Caco-2 (cell line): Measurements from ENCODE around the gene PLEKHA5. TPM values are rescaled to one million over a fixed set of nuclear protein-coding genes. Genes with fewer than 3 reads are reported as not detected.
"Not testable (repeated sequence)": the region's sequence is repeated elsewhere in the genome, so short reads cannot be mapped to it uniquely, and the experiment has no call there.

ENCODE experiments used
- BruUV-seq: library from RNA; stranded (reverse); fragments of 400-500 nt; replicated peaks from 2 replicates; lab custom pipeline; 2021; lab: Mats Ljungman, UMichigan
- CTCF ChIA-PET: fragments of 300-600 bp; sonication (Branson Sonifier 250); formaldehyde crosslinking; loops from one replicate; lab custom pipeline; 2022; ENCODE audit warnings: antibody characterized with exemption; lab: Charles Lee
- POLR2A ChIA-PET: fragments of 300-600 bp; sonication (Branson Sonifier 250); formaldehyde crosslinking; loops from one replicate; lab custom pipeline; 2022; ENCODE audit warnings: antibody characterized with exemption; lab: Charles Lee
- DNase-seq, 2 experiments: peaks; one replicate each; pipeline versions ENCODE4 v3.0.0 to v3.0.0-alpha.2; 2020 to 2022
- H3K27me3 ChIP-seq: replicated peaks from 2 replicates; pipeline ENCODE4 v1.6.0; 2011; ENCODE audit warnings: low read length; ENCODE audit not compliant: control insufficient read depth, insufficient read depth
- H3K36me3 ChIP-seq: 2 replicates; pipeline ENCODE4 v1.5.1; 2011; ENCODE audit warnings: low read length; ENCODE audit not compliant: control insufficient read depth, insufficient read depth
- H3K4me1 ChIP-seq: fragments of 250-450 bp; sonication (Bioruptor Pico); 2 replicates; pipeline ENCODE4 v1.5.1; 2020; ENCODE audit warnings: mild to moderate bottlenecking
- H3K4me3 ChIP-seq: 2 replicates; pipeline ENCODE4 v1.5.1; 2011; ENCODE audit warnings: low read depth, mild to moderate bottlenecking, control low read depth, low read length
- H3K9me3 ChIP-seq: fragments of 250-450 bp; sonication (Bioruptor Pico); 2 replicates; pipeline ENCODE4 v1.5.1; 2020; ENCODE audit warnings: mild to moderate bottlenecking, moderate library complexity
- H3K27ac Mint-ChIP-seq: one replicate; pipeline ENCODE4 v1.8.0; 2022; ENCODE audit warnings: mixed read lengths; ENCODE audit not compliant: unreplicated experiment
- H3K27me3 Mint-ChIP-seq: one replicate; pipeline ENCODE4 v1.8.0; 2022; ENCODE audit warnings: mixed read lengths; ENCODE audit not compliant: insufficient read depth, unreplicated experiment
- H3K36me3 Mint-ChIP-seq: one replicate; pipeline ENCODE4 v1.8.0; 2022; ENCODE audit warnings: mild to moderate bottlenecking, mixed read lengths; ENCODE audit not compliant: insufficient read depth, unreplicated experiment
- H3K4me1 Mint-ChIP-seq: one replicate; pipeline ENCODE4 v1.8.0; 2022; ENCODE audit warnings: low read depth, mixed read lengths; ENCODE audit not compliant: unreplicated experiment
- H3K4me3 Mint-ChIP-seq: one replicate; pipeline ENCODE4 v1.8.0; 2022; ENCODE audit warnings: mild to moderate bottlenecking, moderate library complexity, mixed read lengths; ENCODE audit not compliant: unreplicated experiment
- H3K9me3 Mint-ChIP-seq: one replicate; pipeline ENCODE4 v1.8.0; 2022; ENCODE audit warnings: mixed read lengths; ENCODE audit not compliant: unreplicated experiment
- intact Hi-C: fragments of 100-400 bp; cut with micrococcal nuclease; formaldehyde crosslinking; loops from one replicate; pipeline ENCODE4 v1.10.0; 2022; ENCODE audit not compliant: unreplicated experiment
- total RNA-seq: library from RNA; stranded (reverse); gene quantifications from 2 replicates; pipeline ENCODE4 v1.2.3, GENCODE V29; 2022
- TF ChIP-seq, protein P1 (sequence below), 2 experiments: fragments of 200-600 bp in 1 of 2; IDR thresholded peaks; 1 replicate in 1 of 2; 2 replicates in 1 of 2; pipeline versions ENCODE4 v1.5.1 to v1.8.0; 2011 to 2022; ENCODE audit warnings: antibody characterized with exemption in 1 of 2, control low read depth in 1 of 2, inconsistent platforms in 1 of 2, low read depth in 1 of 2, low read length in 1 of 2, mild to moderate bottlenecking in 1 of 2, moderate library complexity in 1 of 2; ENCODE audit not compliant: insufficient read depth in 1 of 2, severe bottlenecking in 1 of 2, unreplicated experiment in 1 of 2

PLEKHA5 gene
- total RNA-seq, 1 experiment from 2014 or later = 69.1 TPM

DNA sequence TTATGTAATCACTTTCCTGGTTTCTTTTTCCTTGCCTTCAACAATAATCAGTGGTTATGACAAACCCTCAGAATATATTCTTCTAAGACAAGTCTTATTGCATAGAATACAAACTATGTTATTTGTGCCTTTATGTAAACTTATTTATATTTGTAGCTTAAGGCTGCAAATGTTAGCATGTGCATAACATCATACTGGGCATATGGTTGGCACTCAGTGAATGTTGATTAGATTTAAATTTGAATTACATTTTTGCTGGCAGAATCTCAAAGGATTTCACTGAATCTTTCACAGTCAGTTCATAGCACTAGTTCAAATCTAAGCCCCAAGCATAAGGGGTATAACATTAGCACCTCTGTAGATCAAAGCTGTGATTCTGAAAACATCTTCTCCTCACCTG lies 196.6 kb downstream of the PLEKHA5 start:
- H3K4me3 Mint-ChIP-seq = no peak overlapping the region
- POLR2A ChIA-PET = no interaction called here
- H3K27ac Mint-ChIP-seq = no peak overlapping the region
- H3K4me3 ChIP-seq = no peak overlapping the region
- no TSS peak for BruUV-seq
- no peaks in the 10 kb centered on the region for H3K36me3 ChIP-seq
- DNase-seq = no peak
- H3K27me3 Mint-ChIP-seq = no peaks in the 10 kb centered on the region
- H3K4me1 Mint-ChIP-seq = no peaks in the 10 kb centered on the region
- CTCF ChIA-PET = no interaction called here
- intact Hi-C loops = no loop called here
- no peaks in the 10 kb centered on the region for H3K9me3 ChIP-seq
- TF ChIP-seq, protein P1, sequence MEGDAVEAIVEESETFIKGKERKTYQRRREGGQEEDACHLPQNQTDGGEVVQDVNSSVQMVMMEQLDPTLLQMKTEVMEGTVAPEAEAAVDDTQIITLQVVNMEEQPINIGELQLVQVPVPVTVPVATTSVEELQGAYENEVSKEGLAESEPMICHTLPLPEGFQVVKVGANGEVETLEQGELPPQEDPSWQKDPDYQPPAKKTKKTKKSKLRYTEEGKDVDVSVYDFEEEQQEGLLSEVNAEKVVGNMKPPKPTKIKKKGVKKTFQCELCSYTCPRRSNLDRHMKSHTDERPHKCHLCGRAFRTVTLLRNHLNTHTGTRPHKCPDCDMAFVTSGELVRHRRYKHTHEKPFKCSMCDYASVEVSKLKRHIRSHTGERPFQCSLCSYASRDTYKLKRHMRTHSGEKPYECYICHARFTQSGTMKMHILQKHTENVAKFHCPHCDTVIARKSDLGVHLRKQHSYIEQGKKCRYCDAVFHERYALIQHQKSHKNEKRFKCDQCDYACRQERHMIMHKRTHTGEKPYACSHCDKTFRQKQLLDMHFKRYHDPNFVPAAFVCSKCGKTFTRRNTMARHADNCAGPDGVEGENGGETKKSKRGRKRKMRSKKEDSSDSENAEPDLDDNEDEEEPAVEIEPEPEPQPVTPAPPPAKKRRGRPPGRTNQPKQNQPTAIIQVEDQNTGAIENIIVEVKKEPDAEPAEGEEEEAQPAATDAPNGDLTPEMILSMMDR (IDR thresholded peaks at IDR 0.05; ENCODE audit: insufficient read depth in 1 of 2, low read depth in 1 of 2, low read length in 1 of 2, severe bottlenecking in 1 of 2, unreplicated experiment in 1 of 2) = no peak
- H3K27me3 ChIP-seq = no peaks in the 10 kb centered on the region
- peaks cover 10% of the 10 kb centered on the region for H3K9me3 Mint-ChIP-seq
- no peaks in the 10 kb centered on the region for H3K4me1 ChIP-seq
- H3K36me3 Mint-ChIP-seq = peaks cover 39% of the 10 kb centered on the region

DNA sequence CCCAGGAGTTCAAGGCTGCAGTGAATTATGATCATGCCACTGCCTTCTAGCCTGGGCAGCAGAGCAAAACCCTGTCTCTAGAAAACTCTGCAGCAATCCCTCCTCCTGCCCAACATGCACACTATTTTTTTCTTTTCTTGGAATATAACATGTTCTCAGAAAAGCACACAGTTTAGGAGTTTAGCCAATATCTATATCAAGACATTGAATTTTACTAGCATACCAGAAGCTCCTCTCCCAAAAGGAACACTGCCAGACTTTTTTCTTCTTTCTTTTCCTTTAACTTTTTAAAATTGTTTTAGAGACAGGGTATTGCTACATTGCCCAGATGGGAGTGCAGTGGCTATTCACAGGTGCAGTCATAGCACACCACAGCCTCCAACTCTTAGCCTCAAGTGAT lies 202.7 kb downstream of the PLEKHA5 start:
- no TSS peak for BruUV-seq
- intact Hi-C loops = no loop called here
- no peaks in the 10 kb centered on the region for H3K27me3 ChIP-seq
- H3K9me3 Mint-ChIP-seq = peaks cover 5% of the 10 kb centered on the region
- DNase-seq = no peak
- no peaks in the 10 kb centered on the region for H3K4me1 Mint-ChIP-seq
- peaks cover 2% of the 10 kb centered on the region; the same call in 1 of the 2 replicates for H3K36me3 ChIP-seq
- no peak overlapping the region for H3K4me3 Mint-ChIP-seq
- H3K9me3 ChIP-seq = no peaks in the 10 kb centered on the region
- CTCF ChIA-PET = no interaction called here
- H3K36me3 Mint-ChIP-seq = peaks cover 11% of the 10 kb centered on the region
- H3K4me1 ChIP-seq = no peaks in the 10 kb centered on the region
- no peaks in the 10 kb centered on the region for H3K27me3 Mint-ChIP-seq
- POLR2A ChIA-PET = no interaction called here
- H3K27ac Mint-ChIP-seq = no peak overlapping the region
- TF ChIP-seq, protein P1 (IDR thresholded peaks at IDR 0.05; ENCODE audit: insufficient read depth in 1 of 2, low read depth in 1 of 2, low read length in 1 of 2, severe bottlenecking in 1 of 2, unreplicated experiment in 1 of 2) = no peak
- no peak overlapping the region for H3K4me3 ChIP-seq

DNA sequence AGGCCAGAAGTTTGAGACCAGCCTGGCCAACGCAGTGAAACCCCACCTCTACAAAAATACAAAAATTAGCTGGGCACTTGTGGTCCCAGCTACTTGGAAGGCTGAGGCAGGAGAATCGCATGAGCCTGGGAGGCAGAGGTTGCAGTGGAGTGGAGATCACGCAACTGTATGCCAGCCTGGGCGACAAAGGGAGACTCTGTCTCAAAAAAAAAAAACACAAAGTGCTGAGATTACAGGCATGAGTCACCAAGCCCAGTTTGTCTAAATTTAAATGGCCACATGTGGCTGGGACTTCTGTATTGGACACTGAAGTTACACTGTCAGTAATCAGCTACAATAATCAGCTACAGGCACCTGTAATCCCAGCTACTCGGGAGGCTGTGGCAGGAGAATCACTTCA lies 208.9 kb downstream of the PLEKHA5 start:
- no peaks in the 10 kb centered on the region for H3K4me1 Mint-ChIP-seq
- intact Hi-C loops = no loop called here
- ChIA-PET CTCF (no interaction called here), POLR2A (no interaction called here)
- H3K27me3 Mint-ChIP-seq = no peaks in the 10 kb centered on the region
- peaks cover 46% of the 10 kb centered on the region for H3K36me3 Mint-ChIP-seq
- no peak overlapping the region for H3K4me3 Mint-ChIP-seq
- Histone ChIP-seq H3K9me3 (peaks cover 11% of the 10 kb centered on the region), H3K36me3 (peaks cover 3% of the 10 kb centered on the region), H3K4me1 (no peaks in the 10 kb centered on the region), H3K4me3 (no peak overlapping the region), H3K27me3 (no peaks in the 10 kb centered on the region)
- TF ChIP-seq, protein P1 (IDR thresholded peaks at IDR 0.05; ENCODE audit: insufficient read depth in 1 of 2, low read depth in 1 of 2, low read length in 1 of 2, severe bottlenecking in 1 of 2, unreplicated experiment in 1 of 2) = no peak
- no TSS peak for BruUV-seq
- peaks cover 10% of the 10 kb centered on the region for H3K9me3 Mint-ChIP-seq
- no peak for DNase-seq
- H3K27ac Mint-ChIP-seq = no peak overlapping the region

DNA sequence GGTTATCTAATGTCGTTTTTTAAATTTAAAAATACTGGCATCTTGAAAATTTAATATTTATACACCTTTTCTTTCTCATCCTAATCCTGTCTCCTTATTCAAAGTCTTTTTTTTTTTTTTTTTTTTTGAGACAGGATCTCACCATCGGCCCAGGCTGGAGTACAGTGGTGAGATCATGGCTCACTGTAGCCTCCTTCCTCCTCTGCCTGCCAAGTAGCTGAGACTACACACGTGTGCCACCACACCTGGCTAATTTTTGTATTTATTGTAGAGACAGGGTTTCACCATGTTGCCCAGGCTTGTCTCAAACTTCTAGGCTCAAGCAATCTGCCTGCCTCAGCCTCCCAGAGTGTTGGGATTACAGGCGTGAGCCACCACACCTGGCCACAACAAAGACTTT lies 221.3 kb downstream of the PLEKHA5 start:
- H3K27me3 Mint-ChIP-seq, H3K4me1 Mint-ChIP-seq, H3K36me3 ChIP-seq: not testable (repeated sequence)

More for the DNA sequence above, 221.3 kb downstream of the PLEKHA5 start:
- H3K9me3 Mint-ChIP-seq, H3K27me3 ChIP-seq, H3K9me3 ChIP-seq, H3K4me3 Mint-ChIP-seq, BruUV-seq, POLR2A ChIA-PET, intact Hi-C loops, H3K4me1 ChIP-seq, H3K27ac Mint-ChIP-seq, H3K4me3 ChIP-seq, CTCF ChIA-PET: not testable (repeated sequence)
- DNase-seq = peak in 1 of 2 experiments; percentile 14
- peaks cover 96% of the 10 kb centered on the region for H3K36me3 Mint-ChIP-seq
